Thoracic aorta (tissue), 2 donors: Measurements from ENCODE around the gene INO80C. TPM values are rescaled to one million over a fixed set of nuclear protein-coding genes. Genes with fewer than 3 reads are reported as not detected.

ENCODE experiments used
- ATAC-seq: fragments of 150-250 bp; one replicate; pipeline ENCODE4 v1.8.0; 2017; ENCODE audit warnings: low read depth; ENCODE audit not compliant: insufficient number of reproducible peaks, low FRiP score
- DNase-seq: peaks from one replicate; pipeline ENCODE4 v3.0.0-alpha.2; 2020; ENCODE audit warnings: low spot score
- H3K27ac ChIP-seq, 2 donors: fragments of 200-600 bp; sonication (generic); 1 replicate in 1 of 2; 2 replicates in 1 of 2; pipeline ENCODE4 v1.5.1; 2016; ENCODE audit warnings: mild to moderate bottlenecking in 2 of 2, moderate library complexity in 2 of 2
- H3K27me3 ChIP-seq: fragments of 200-600 bp; sonication (generic); replicated peaks from 2 replicates; pipeline ENCODE4 v1.6.0; 2016; ENCODE audit warnings: mild to moderate bottlenecking; ENCODE audit not compliant: insufficient read depth
- H3K36me3 ChIP-seq: fragments of 200-600 bp; sonication (generic); one replicate; pipeline ENCODE4 v1.5.1; 2016
- H3K4me1 ChIP-seq, 2 donors: fragments of 200-600 bp; sonication (generic); 1 replicate in 1 of 2; 2 replicates in 1 of 2; pipeline versions ENCODE4 v1.5.1 to v1.6.0; 2016; ENCODE audit warnings: low read depth in 2 of 2, mild to moderate bottlenecking in 1 of 2; ENCODE audit not compliant: control insufficient read depth in 1 of 2
- H3K4me3 ChIP-seq: fragments of 200-600 bp; sonication (generic); 2 replicates; pipeline ENCODE4 v1.5.1; 2016; ENCODE audit warnings: mild to moderate bottlenecking
- H3K9me3 ChIP-seq: fragments of 200-600 bp; sonication (generic); 2 replicates; pipeline ENCODE4 v1.5.1; 2016
- CTCF ChIP-seq: fragments of 200-600 bp; sonication (generic); IDR thresholded peaks from one replicate; pipeline ENCODE4 v1.5.1; 2019; ENCODE audit warnings: antibody characterized with exemption
- total RNA-seq, 2 donors: library from RNA; depleted of rRNA; stranded (reverse); fragments of >200 nt; gene quantifications; one replicate each; pipeline versions ENCODE4 v1.1.0 to v1.2.3, GENCODE V29; 2016

INO80C gene
- total RNA-seq, 2 donors from 2014 or later: 3.0 to 7.3 TPM

- TF ChIP-seq CTCF: no peak
- no peak overlapping the region for H3K4me3 ChIP-seq
- H3K36me3 ChIP-seq: no peaks in the 10 kb centered on the region
- H3K27me3 ChIP-seq: no peaks in the 10 kb centered on the region
- H3K9me3 ChIP-seq: no peaks in the 10 kb centered on the region
- H3K27ac ChIP-seq: no peak overlapping the region
- H3K4me1 ChIP-seq: no peaks in the 10 kb centered on the region
- DNase-seq (no peak), ATAC-seq (no peak)
Observed at GRCh38 chr18:35443434-35443833, 54.3 kb downstream of the INO80C start.

- Histone ChIP-seq H3K27ac (no peak overlapping the region), H3K36me3 (no peaks in the 10 kb centered on the region), H3K9me3 (no peaks in the 10 kb centered on the region), H3K4me1 (no peaks in the 10 kb centered on the region), H3K27me3 (no peaks in the 10 kb centered on the region), H3K4me3 (no peak overlapping the region)
- no peak for DNase-seq
- no peak for TF ChIP-seq CTCF
- no peak for ATAC-seq
Observed at GRCh38 chr18:35442701-35443100, 55.1 kb downstream of the INO80C start.

GRCh38 chr18:35441857-35442595 lies 55.7 kb downstream of the INO80C start:
- no peak overlapping the region for H3K4me3 ChIP-seq
- no peak for DNase-seq
- no peaks in the 10 kb centered on the region for H3K4me1 ChIP-seq
- no peaks in the 10 kb centered on the region for H3K27me3 ChIP-seq
- no peak overlapping the region for H3K27ac ChIP-seq
- no peaks in the 10 kb centered on the region for H3K9me3 ChIP-seq
- TF ChIP-seq CTCF: no peak
- no peak for ATAC-seq
- no peaks in the 10 kb centered on the region for H3K36me3 ChIP-seq

GRCh38 chr18:35438480-35439234 lies 59.1 kb downstream of the INO80C start:
- Histone ChIP-seq H3K4me1 (no peaks in the 10 kb centered on the region), H3K4me3 (no peak overlapping the region), H3K36me3 (no peaks in the 10 kb centered on the region), H3K27ac (no peak overlapping the region), H3K27me3 (no peaks in the 10 kb centered on the region), H3K9me3 (peaks cover 8% of the 10 kb centered on the region)
- no peak for TF ChIP-seq CTCF
- ATAC-seq (no peak), DNase-seq (no peak)

GRCh38 chr18:35437836-35438235 lies 59.9 kb downstream of the INO80C start:
- Histone ChIP-seq H3K27me3 (no peaks in the 10 kb centered on the region), H3K27ac (no peak overlapping the region), H3K36me3 (no peaks in the 10 kb centered on the region), H3K9me3 (peaks cover 8% of the 10 kb centered on the region), H3K4me1 (no peaks in the 10 kb centered on the region), H3K4me3 (no peak overlapping the region)
- no peak for DNase-seq
- no peak for TF ChIP-seq CTCF
- no peak for ATAC-seq
